Karpas-422 (cell line): ENCODE data around the gene NPHS1. TPM values are rescaled to one million over a fixed set of nuclear protein-coding genes. Genes with fewer than 3 reads are reported as not detected.

Source experiments
- DNase-seq: peaks from one replicate; pipeline ENCODE4 v3.0.0-alpha.2; 2015
- H2AFZ ChIP-seq: fragments of 200-600 bp; sonication (generic); 2 replicates; pipeline ENCODE4 v1.6.1; 2014; ENCODE audit warnings: antibody characterized with exemption, low read length, mixed read lengths
- H3K27ac ChIP-seq: fragments of 200-600 bp; sonication (generic); 2 replicates; pipeline ENCODE4 v1.5.1; 2014; ENCODE audit warnings: mild to moderate bottlenecking, low read length, moderate library complexity
- H3K27me3 ChIP-seq: fragments of 200-600 bp; sonication (generic); 2 replicates; pipeline ENCODE4 v1.6.1; 2014; ENCODE audit warnings: low read length, mixed read lengths
- H3K36me3 ChIP-seq: fragments of 200-600 bp; sonication (generic); 2 replicates; pipeline ENCODE4 v1.6.1; 2014; ENCODE audit warnings: low read length, mixed read lengths; ENCODE audit not compliant: insufficient read depth
- H3K4me1 ChIP-seq: fragments of 200-600 bp; sonication (generic); 2 replicates; pipeline ENCODE4 v1.6.1; 2014; ENCODE audit warnings: mild to moderate bottlenecking, low read length, mixed read lengths
- H3K4me2 ChIP-seq: fragments of 200-600 bp; sonication (generic); 2 replicates; pipeline ENCODE4 v1.6.1; 2014; ENCODE audit warnings: low read length, low read depth, mild to moderate bottlenecking; ENCODE audit not compliant: poor library complexity, severe bottlenecking
- H3K4me3 ChIP-seq: fragments of 200-600 bp; sonication (generic); 2 replicates; pipeline ENCODE4 v1.5.1; 2014; ENCODE audit warnings: mild to moderate bottlenecking, antibody characterized with exemption, low read length, mixed read lengths
- H3K79me2 ChIP-seq: fragments of 200-600 bp; sonication (generic); 2 replicates; pipeline ENCODE4 v1.6.1; 2014; ENCODE audit warnings: mild to moderate bottlenecking, low read length, mixed read lengths
- H3K9ac ChIP-seq: fragments of 200-600 bp; sonication (generic); 2 replicates; pipeline ENCODE4 v1.6.0; 2014; ENCODE audit warnings: low read length
- H3K9me2 ChIP-seq: fragments of 200-600 bp; sonication (generic), shearing (Covaris generic); replicated peaks from 2 replicates; pipeline ENCODE4 v1.6.0; 2014; ENCODE audit warnings: mild to moderate bottlenecking, low read length, moderate library complexity; ENCODE audit not compliant: insufficient read depth
- H3K9me3 ChIP-seq: fragments of 300-700, 200-600 bp; sonication (generic); 2 replicates; pipeline ENCODE4 v1.6.1; 2014; ENCODE audit warnings: low read length, mixed read lengths
- H4K20me1 ChIP-seq: fragments of 200-600 bp; sonication (generic); 2 replicates; pipeline ENCODE4 v1.6.1; 2014; ENCODE audit warnings: mild to moderate bottlenecking, antibody characterized with exemption, low read length, low read depth; ENCODE audit not compliant: insufficient read depth
- total RNA-seq: library from RNA; depleted of rRNA; stranded (reverse); fragments of >200 nt; shearing (Covaris generic); gene quantifications from 2 replicates; pipeline ENCODE4 v1.2.3, GENCODE V29; 2014; ENCODE audit warnings: low replicate concordance

NPHS1 gene
- total RNA-seq, 1 experiment from 2014 or later: not detected

- H3K27ac ChIP-seq: no peak overlapping the region
- H4K20me1 ChIP-seq: no peaks in the 10 kb centered on the region
- H3K9ac ChIP-seq: no peak overlapping the region
- no peaks in the 10 kb centered on the region for H3K9me3 ChIP-seq
- H3K27me3 ChIP-seq: no peaks in the 10 kb centered on the region
- H3K9me2 ChIP-seq: no peaks in the 10 kb centered on the region
- H3K4me3 ChIP-seq: no peak overlapping the region
- H2AFZ ChIP-seq: no peak overlapping the region
- no peaks in the 10 kb centered on the region for H3K36me3 ChIP-seq
- H3K4me1 ChIP-seq: peaks cover under 1% of the 10 kb centered on the region; the same call in 1 of the 2 replicates
- no peak overlapping the region for H3K4me2 ChIP-seq
- DNase-seq: peak; percentile 54
- H3K79me2 ChIP-seq: no peaks in the 10 kb centered on the region
Observed at GRCh38 chr19:35851213-35852028, 883 bp downstream of the NPHS1 start.

GRCh38 chr19:35848919-35849505 lies 3.3 kb downstream of the NPHS1 start:
- no peak overlapping the region for H3K4me2 ChIP-seq
- H4K20me1 ChIP-seq: no peaks in the 10 kb centered on the region
- no peaks in the 10 kb centered on the region for H3K9me2 ChIP-seq
- no peaks in the 10 kb centered on the region for H3K36me3 ChIP-seq
- no peaks in the 10 kb centered on the region for H3K9me3 ChIP-seq
- no peaks in the 10 kb centered on the region for H3K4me1 ChIP-seq
- no peak overlapping the region for H3K4me3 ChIP-seq
- DNase-seq: no peak
- no peaks in the 10 kb centered on the region for H3K79me2 ChIP-seq
- no peak overlapping the region for H2AFZ ChIP-seq
- no peak overlapping the region for H3K27ac ChIP-seq
- H3K27me3 ChIP-seq: no peaks in the 10 kb centered on the region
- no peak overlapping the region for H3K9ac ChIP-seq

GRCh38 chr19:35848486-35848885 lies 3.8 kb downstream of the NPHS1 start:
- H2AFZ ChIP-seq: no peak overlapping the region
- no peaks in the 10 kb centered on the region for H3K36me3 ChIP-seq
- H3K27me3 ChIP-seq: no peaks in the 10 kb centered on the region
- H4K20me1 ChIP-seq: no peaks in the 10 kb centered on the region
- H3K4me2 ChIP-seq: no peak overlapping the region
- DNase-seq: no peak
- H3K9me2 ChIP-seq: no peaks in the 10 kb centered on the region
- no peak overlapping the region for H3K4me3 ChIP-seq
- no peak overlapping the region for H3K9ac ChIP-seq
- no peaks in the 10 kb centered on the region for H3K79me2 ChIP-seq
- H3K4me1 ChIP-seq: no peaks in the 10 kb centered on the region
- no peak overlapping the region for H3K27ac ChIP-seq
- no peaks in the 10 kb centered on the region for H3K9me3 ChIP-seq

- no peaks in the 10 kb centered on the region for H3K27me3 ChIP-seq
- DNase-seq: no peak
- H3K4me3 ChIP-seq: no peak overlapping the region
- H3K4me2 ChIP-seq: no peak overlapping the region
- H3K79me2 ChIP-seq: no peaks in the 10 kb centered on the region
- no peaks in the 10 kb centered on the region for H3K9me2 ChIP-seq
- no peaks in the 10 kb centered on the region for H3K9me3 ChIP-seq
- no peaks in the 10 kb centered on the region for H3K36me3 ChIP-seq
- H2AFZ ChIP-seq: no peak overlapping the region
- H3K27ac ChIP-seq: no peak overlapping the region
- no peak overlapping the region for H3K9ac ChIP-seq
- no peaks in the 10 kb centered on the region for H3K4me1 ChIP-seq
- no peaks in the 10 kb centered on the region for H4K20me1 ChIP-seq
Observed at GRCh38 chr19:35847911-35848310, 4.4 kb downstream of the NPHS1 start.

GRCh38 chr19:35846038-35846668 lies 6.2 kb downstream of the NPHS1 start:
- no peaks in the 10 kb centered on the region for H3K9me3 ChIP-seq
- H3K27me3 ChIP-seq: no peaks in the 10 kb centered on the region
- no peaks in the 10 kb centered on the region for H3K4me1 ChIP-seq
- no peaks in the 10 kb centered on the region for H3K9me2 ChIP-seq
- no peak for DNase-seq
- no peaks in the 10 kb centered on the region for H3K36me3 ChIP-seq
- no peak overlapping the region for H3K4me2 ChIP-seq
- H3K4me3 ChIP-seq: no peak overlapping the region
- no peaks in the 10 kb centered on the region for H3K79me2 ChIP-seq
- no peak overlapping the region for H3K27ac ChIP-seq
- no peaks in the 10 kb centered on the region for H4K20me1 ChIP-seq
- no peak overlapping the region for H3K9ac ChIP-seq
- H2AFZ ChIP-seq: no peak overlapping the region

- Histone ChIP-seq H3K27ac (no peak overlapping the region), H4K20me1 (no peaks in the 10 kb centered on the region), H2AFZ (no peak overlapping the region), H3K9ac (no peak overlapping the region), H3K4me1 (no peaks in the 10 kb centered on the region), H3K79me2 (no peaks in the 10 kb centered on the region), H3K27me3 (no peaks in the 10 kb centered on the region), H3K9me3 (no peaks in the 10 kb centered on the region), H3K9me2 (no peaks in the 10 kb centered on the region), H3K36me3 (no peaks in the 10 kb centered on the region), H3K4me2 (no peak overlapping the region), H3K4me3 (no peak overlapping the region)
- DNase-seq: no peak
Observed at GRCh38 chr19:35845215-35846037, 6.9 kb downstream of the NPHS1 start.

GRCh38 chr19:35844482-35845214 lies 7.7 kb downstream of the NPHS1 start:
- Histone ChIP-seq H3K4me2 (no peak overlapping the region), H3K4me1 (no peaks in the 10 kb centered on the region), H4K20me1 (no peaks in the 10 kb centered on the region), H2AFZ (no peak overlapping the region), H3K9me2 (no peaks in the 10 kb centered on the region), H3K79me2 (no peaks in the 10 kb centered on the region), H3K27ac (no peak overlapping the region), H3K27me3 (no peaks in the 10 kb centered on the region), H3K4me3 (no peak overlapping the region), H3K9me3 (no peaks in the 10 kb centered on the region), H3K36me3 (no peaks in the 10 kb centered on the region), H3K9ac (no peak overlapping the region)
- DNase-seq: no peak
